Endometrial microvascular endothelial cells (primary cell): ENCODE measurements around the gene DAZAP1. TPM values are rescaled to one million over a fixed set of nuclear protein-coding genes. Genes with fewer than 3 reads are reported as not detected.

Source experiments
- in situ Hi-C: cut with HindIII; loops from 2 replicates; pipeline ENCODE4 v1.10.0; 2017; ENCODE audit warnings: low sequenced_read_pairs, low pct_unique_long_range_greater_than_20kb; ENCODE audit errors: inconsistent ontology term
- total RNA-seq: library from RNA; depleted of rRNA; stranded (reverse); fragments of >200 nt; gene quantifications from one replicate; pipeline ENCODE4 v1.2.3, GENCODE V29; 2015; ENCODE audit errors: inconsistent ontology term

The DAZAP1 gene
- total RNA-seq, 1 donor from 2014 or later: 83.8 TPM

DNA sequence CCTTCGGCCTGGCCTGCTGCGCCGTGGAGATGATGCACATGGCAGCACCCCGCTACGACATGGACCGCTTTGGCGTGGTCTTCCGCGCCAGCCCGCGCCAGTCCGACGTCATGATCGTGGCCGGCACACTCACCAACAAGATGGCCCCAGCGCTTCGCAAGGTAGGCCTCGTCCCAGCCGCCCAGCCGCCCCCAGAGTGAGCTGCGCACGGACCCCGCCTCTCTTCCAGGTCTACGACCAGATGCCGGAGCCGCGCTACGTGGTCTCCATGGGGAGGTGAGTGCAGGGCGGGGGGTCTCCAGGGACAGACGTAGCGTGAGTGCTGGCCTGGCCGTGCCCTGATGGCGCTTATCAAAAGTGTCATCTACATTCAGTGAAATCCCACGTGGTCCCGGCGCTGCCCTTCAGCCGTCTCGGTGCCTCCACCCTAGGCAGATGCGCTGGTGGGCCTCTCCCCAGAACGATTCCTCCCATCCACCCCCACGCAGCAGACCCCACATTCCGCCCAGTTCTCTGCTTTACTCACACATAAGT is 16.4 kb upstream of the DAZAP1 start:
- in situ Hi-C loops: no loop called here

DNA sequence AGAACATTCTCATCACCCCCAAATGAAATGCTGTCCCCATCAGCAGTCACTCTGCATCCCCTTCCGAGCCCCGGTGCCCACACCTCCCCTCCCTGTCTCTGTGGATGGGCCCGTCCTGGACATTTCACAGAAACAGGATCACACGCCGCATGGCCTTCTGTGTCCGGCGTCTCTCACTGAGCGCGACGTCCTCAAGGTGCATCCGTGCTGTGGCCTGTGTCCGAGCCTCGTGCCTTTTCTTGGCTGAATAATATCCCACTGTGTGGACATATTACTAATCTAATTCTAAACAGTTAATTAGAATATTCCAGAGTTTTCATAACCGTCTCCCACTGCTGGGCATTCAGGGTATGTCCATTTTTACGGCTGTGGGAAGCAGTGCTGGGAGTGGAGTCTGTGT is 15.0 kb upstream of the DAZAP1 start:
- in situ Hi-C loops: no loop called here

DNA sequence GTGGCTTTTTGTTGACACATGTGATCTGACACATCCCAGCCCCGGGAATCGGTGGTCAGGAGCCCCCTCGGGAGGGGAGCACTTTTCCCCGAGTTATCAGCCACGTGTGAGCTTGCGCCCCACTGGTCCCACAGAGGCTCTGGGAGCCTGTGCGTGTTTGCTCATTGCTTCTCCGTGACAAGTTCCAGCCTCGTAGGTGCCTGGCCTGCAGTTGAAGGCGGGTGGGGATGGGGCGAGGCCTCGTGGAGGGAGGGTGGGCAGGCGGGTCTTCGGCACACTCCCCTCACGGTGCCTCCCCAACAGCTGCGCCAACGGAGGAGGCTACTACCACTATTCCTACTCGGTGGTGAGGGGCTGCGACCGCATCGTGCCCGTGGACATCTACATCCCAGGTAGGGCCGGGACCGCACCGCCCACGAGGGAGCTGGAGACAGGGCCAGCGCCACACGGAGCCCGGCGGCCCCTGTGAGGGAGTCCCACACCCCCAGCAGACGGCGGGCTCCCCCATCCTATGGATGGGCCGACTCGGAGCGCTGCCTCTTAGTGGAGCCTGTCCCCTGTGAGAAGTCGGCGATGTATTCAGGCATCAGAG is 14.4 kb upstream of the DAZAP1 start:
- in situ Hi-C loops: no loop called here

DNA sequence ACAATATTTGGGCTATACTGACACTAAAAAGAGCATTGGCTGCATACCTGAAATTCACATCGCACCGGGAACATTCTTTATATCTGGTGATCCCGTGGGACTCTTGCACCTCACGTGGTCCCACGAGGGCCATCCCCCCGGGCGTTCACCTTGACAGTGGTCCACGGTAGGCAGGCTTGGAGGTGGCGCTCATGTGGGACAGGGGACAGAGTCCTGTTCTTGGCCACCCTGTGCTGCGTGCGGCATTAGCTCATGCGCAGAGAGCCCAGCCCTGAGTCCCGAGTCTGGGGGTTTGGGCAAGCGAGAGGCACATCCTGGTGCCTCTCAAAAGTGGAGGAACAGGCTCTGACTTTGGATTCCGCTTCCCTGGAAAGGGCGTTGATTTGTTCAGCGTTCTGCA is 13.5 kb upstream of the DAZAP1 start:
- in situ Hi-C loops: no loop called here

DNA sequence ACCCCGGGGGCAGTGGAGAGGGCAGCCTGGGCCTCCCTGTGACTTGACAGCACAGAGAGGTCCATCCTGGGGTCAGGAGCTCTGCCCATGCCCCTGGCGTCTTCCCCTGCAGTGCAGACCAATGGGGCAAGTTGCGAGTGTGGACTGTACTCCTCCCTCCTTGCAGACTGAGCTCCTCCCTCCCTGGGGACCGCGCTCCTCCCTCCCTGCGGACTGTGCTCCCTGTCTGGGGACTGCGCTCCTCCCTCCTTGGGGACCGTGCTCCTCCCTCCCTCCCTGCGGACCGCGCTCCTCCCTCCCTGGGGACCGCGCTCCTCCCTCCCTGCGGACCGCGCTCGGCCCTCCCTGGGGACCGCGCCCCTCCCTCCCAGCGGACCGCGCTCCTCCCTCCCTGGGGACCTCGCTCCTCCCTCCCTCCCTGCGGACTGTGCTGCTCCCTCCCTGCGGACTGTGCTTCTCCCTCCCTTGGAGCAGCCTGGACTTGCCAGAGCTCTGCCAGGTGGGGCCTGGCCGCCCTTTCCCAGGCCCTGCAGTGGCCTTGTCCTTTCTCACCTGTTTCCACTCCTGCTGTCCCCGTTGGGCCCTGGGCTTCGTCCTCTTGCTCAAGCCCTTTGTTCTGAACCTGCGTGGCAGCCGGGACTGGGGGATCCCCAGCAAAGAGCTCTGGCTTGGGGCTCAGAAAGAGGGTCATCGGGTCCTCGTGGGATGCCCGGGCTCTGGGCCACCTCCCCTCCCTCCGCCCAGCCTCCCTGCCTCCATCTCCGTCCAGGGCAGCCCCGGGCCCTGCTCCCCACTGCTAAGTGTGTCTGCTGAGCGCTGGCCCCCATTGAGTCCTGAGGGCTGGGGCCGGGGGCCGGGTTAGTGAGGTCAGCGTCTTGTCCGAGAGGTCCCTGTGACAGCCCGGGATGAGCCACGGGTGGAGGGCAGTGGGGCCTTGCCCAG is 12.9 kb upstream of the DAZAP1 start:
- in situ Hi-C loops: no loop called here

DNA sequence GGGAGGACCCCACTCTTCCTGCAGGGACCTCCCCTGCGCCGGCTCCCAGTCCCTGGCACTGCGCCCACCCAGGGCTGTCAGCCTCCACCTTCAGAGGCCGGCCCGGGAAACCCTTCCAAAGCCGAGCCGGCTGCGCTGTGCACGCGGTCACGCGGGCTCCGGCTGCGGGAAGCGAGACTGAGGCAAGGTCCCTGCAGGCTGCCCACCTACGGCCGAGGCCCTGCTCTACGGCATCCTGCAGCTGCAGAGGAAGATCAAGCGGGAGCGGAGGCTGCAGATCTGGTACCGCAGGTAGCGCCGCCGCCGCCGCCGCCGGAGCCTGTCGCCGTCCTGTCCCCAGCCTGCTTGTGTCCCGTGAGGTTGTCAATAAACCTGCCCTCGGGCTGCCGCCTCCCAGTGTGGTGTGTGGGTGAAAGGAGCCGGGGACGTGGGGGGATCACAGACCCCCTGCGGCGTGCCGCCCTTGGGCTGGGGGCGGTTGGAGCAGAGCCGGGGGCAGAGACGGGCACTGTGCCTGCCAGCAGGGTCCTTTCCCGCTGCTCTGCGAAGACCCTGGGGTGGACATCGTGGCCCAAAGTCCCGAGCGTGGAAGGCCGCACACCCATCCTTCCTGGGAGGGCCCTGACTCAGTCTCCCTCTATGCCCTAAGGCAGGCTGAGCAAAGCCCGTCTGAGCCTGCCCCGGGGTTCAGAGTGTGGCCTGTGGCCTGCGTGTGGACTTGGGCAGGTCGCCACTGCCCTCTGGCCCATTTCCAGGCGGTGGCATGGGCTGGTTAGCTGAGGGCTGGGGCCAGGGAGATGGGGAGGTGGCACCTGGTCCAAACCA is 12.0 kb upstream of the DAZAP1 start:
- in situ Hi-C loops: no loop called here

DNA sequence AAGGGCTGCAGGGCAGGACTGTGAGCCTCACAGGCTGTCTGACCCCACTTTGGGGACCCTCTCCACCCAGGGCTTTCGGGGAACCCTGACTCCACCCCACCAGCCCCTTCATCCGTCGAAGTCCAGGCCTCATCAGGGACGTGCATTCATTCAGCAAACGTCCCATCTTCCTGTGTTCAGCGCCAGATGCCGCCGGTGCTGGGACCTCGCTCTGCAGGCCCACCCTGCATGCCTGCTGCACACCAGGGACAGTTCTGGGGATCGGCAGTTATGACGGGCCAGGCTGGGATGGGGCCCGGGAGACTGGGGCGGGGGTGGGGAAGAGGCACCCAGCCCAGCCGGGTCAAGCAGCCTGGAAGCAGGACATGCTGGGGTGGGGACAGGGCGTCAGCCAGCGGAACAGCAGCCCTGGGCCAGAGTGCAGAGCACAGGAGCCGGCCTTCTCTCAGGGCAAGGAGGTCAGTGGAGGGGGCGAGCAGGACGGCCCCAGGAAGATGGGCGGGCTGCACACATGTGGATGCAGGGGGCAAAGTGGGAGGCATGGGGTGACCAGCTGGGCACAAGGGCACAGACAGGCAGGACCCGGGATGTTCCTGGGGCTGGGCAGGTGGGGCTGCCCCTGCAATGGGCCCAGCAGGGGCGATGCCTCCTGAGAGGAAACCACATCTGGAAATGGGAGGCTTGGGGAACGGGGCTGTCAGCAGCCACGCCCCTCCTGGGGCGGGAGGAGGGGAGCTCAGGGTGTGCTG is 11.2 kb upstream of the DAZAP1 start:
- in situ Hi-C loops: no loop called here

DNA sequence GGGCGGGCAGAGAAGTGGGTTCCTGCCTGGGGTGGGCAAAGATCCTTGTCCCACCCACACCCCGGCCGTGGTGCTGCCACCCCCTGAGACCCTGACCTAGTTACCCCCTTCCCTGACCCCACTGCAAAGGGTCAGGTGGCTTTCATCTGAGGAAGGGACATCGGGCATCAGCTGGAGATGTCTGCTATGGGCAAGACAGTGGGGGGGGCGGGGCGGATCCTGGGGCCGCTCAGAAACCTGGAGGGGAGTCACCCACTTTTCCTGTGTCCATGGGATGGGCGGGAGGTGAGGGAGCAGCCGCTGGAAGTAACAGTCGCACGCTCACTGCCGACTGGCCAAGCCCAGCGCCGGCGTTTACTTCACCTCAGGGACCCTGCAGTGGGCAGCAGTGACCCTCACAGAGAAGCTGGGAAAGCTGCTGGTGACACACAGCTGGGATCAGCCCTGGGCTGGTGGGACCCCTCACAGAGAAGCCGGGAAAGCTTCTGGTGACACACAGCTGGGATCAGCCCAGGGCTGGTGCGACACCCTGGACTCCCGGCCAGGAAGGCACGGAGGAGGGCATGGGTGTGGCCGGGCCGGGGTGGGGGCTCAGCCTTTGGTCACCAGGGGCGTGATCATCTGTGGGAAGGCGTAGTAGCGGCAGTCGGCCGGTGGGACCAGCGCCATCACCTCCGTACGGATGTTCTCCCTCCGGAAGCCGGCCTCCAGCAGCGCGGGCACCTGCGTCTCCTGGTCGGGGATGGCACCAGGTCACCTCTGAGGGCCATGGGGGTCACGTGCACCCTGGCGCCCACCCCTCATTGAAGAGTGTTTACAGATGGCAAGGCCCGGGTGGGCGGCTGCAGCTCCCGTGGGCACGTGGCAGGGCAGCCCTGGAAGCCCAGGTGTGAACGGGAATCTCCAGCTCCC is 10.4 kb upstream of the DAZAP1 start:
- in situ Hi-C loops: no loop called here

DNA sequence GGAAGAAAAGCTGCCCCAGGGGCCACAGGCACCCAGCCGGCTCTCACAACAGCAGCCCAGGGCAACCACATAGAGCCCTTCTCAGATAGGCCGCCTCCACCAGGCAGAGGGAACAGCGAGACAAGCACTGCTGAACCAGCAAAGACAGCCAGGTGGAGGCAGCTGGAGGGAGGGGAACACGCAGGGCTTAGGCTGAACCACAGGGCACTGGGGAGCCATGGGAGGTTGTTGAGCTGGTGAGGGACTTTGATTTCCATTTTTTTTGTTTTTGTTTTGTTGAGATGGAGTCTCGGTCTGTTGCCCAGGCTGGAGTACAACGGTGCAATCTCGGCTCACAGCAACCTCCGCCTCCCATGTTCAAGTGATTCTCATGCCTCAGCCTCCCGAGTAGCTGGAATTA is 9.5 kb upstream of the DAZAP1 start:
- in situ Hi-C loops: no loop called here

DNA sequence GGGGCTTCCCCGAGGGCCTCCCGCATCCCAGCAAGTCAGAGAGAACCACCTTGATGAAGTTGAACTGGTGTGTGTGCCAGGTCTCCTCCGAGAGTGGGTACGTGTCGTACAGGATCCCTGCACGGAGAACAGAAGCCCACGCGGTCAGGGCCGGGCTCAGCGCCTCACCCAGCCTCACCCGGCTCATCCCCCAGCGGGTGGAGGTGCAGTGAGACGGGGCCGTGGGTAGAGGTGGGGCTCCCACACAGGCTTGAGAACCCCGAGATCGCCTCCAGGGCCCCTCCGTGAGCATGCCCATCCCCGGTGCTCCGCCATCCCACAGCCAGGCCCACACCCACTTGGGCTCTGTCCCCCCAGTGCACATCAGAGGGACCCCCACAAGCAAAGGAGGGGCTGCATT is 8.3 kb upstream of the DAZAP1 start:
- in situ Hi-C loops: no loop called here

DNA sequence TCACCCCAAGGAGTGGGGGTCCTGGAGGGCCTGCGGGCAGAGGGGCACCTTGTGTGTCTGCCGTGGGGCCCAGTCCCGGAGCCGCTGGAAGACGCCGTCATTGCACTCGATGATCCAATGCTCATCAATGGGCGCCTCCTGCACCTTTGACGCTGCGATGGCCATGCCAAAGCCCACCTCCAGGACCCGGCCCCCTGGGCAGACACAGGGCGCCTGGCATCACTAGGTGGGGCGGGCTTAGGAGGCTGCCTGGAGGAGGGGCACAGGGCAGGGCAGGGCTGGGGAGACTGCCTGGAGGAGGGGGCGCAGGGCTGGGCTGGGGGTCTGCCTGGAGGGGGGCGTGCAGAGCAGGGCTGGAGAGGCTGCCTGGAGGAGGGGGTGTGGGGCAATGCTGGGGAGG is 7.6 kb upstream of the DAZAP1 start:
- in situ Hi-C loops: no loop called here

DNA sequence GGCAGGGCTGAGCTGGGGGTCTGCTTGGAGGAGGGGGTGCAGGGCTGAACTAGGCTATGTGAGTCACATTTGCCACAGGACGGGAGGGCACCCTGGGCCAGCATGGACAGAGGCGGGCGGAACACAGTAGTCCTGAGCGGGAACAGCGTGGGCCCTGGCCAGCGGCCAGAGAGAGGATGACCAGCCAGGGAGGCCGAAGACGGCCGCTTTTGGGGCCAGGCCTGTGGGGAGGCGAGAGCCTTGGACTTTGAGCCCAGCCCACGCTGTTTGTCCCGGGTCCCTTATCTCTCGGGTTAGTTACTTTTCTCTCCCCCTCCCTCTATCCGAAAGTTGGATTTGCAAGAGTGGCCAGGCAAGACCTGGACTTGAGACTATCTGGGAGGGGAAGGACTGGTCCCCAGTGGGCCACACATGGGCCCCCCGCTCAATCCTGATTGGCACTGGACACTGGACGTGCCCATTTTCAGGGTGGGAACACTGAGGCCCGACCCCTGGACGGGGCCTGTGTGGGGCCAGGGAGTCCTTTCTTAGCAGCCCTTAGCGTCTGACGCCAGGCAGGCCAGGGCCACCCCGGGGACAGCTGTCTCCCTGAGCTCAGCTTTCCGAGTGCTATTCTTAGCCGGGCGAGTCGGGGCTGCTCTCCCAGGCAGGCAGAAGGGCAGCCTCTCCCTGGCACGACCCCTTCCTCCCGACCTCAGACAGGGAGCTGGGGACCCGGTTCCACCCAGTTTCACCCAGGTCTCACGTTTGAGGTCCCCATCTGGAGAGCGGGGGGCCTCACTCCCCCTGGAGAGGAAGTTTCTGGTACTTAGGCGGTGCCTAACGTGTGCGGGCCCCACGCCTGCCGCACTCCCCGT is 6.9 kb upstream of the DAZAP1 start:
- in situ Hi-C loops: no loop called here

DNA sequence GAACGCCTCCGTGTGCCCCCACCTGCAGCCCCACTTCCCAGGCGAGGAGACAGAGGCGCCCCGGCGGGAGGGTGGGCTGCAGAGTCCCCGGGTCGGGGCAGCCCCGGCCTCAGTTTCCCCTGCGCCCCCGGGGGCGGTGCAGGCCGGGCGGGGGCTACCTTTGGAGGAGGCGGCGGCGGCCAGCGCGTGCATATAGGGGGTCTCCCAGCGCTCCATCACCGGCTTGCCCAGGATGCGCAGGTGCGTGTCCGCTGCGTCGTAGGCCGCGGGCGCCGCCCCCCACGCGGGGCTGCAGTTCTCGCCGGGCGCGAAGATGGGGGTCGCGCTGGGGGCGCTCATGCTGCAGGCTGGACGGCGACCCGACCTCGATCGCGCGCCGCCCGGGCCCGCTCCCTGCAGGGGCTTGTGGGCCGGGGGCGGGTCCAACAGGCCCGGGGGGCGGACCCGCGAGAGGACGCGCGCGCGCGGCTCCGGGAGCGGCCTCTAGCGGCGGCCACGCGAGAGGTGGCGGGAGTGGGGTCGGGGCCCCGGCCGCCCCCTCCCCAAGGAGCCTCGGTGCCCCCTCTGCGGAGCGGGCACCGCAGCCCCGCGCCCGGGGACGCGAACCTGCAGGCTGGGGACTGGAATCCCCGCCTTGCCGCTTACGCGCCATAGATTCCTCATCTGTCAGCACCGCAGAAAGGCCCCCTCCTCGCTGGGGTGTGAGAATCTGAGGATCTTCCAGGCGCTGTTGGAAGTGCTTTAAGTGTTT is 6.1 kb upstream of the DAZAP1 start, which contains the start of gene GAMT:
TSS of gene GAMT (minus strand) at position 405 of the 751 bp plus-strand sequence. CDS start at position 339, 66 bp downstream.
- in situ Hi-C loops: no loop called here

DNA sequence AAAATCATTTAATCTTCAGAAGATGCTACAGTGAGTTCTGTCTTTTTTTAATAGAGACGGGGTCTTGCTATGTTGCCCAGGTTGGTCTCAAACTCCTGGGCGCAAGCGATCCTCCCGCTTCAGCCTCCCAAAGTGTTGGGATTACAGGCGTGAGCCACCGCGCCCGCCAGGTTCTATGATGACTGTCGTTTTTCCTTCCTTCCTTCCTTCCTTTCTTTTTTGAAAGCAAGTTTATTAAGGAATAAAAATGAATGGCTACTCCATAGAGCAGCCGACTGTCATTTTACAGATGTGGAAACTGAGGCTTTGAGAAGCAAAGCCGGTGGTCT is 5.5 kb upstream of the DAZAP1 start:
- in situ Hi-C loops: no loop called here

DNA sequence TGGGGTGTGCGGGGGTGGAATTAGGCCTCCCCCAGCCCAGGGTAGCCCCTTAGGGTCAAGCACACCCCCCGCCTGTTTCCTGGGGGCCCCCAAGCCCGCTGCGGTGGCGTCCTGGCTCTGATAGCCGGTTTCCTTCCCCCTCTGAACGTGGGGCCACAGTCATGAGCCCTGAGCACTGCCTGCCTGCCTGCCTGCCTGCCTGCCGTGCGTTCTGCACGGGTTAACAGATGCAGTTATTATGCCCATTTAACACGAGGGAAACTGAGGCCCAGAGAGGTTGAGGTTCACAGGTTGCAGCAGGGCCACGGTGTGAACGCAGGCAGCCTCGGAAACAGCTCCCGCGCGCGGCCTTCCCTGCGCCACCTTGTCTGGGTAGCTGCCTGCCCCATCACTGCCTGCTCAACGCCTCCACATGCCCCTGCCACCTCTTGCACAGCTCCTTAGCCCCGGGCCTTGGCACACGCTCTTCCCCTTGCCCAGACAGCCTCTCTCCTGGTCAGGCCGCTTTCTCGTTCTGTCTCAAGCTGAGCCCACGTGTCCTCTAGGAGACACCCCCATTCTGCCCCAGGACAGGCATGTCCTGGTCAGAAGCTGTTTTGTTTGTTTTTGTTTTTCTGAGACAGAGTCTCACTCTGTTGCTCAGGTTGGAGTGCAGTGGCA is 4.8 kb upstream of the DAZAP1 start:
- in situ Hi-C loops: no loop called here
